ENCODE measurements around the gene RFXANK. TPM values are rescaled to one million over a fixed set of nuclear protein-coding genes. Genes with fewer than 3 reads are reported as not detected.
A peak's percentile ranks its signal among the peaks of the same experiment; 100 is the strongest.

The RFXANK gene
- total RNA-seq, 2 experiments from 2014 or later, result 100 to 102 TPM

- DNase-seq, result no peak
- CTCF ChIA-PET, result interaction anchor here (0.8 to 3.9 kb wide), 3 partner anchors 8 to 74 kb away, joined by 3 to 23 read pairs (median 4); no protein-coding TSS in a partner anchor
- no peaks in the 10 kb centered on the region for H3K4me1 Mint-ChIP-seq
Observed at GRCh38 chr19:19155495-19156219, 36.4 kb upstream of the RFXANK start.

GRCh38 chr19:19157808-19158207 lies 34.2 kb upstream of the RFXANK start:
- Mint-ChIP-seq H3K27ac (no peak overlapping the region), H3K27me3 (no peaks in the 10 kb centered on the region), H3K36me3 (ENCODE audit: low read depth) (peaks cover 3% of the 10 kb centered on the region), H3K4me3 (no peak overlapping the region), H3K9me3 (no peaks in the 10 kb centered on the region), H3K4me1 (no peaks in the 10 kb centered on the region)
- CTCF ChIA-PET, result interaction anchor here (1.2 to 3.9 kb wide), 2 partner anchors 10 to 28 kb away, joined by 3 to 23 read pairs; no protein-coding TSS in a partner anchor
- DNase-seq, result no peak
- POLR2A ChIA-PET, result interaction anchor here (2.1 kb wide), 1 partner anchor 12 kb away, joined by 6 read pairs; the partner anchor contains the start of gene MEF2B

More at GRCh38 chr19:19155495-19156219, 36.4 kb upstream of the RFXANK start:
- H3K9me3 Mint-ChIP-seq, result no peaks in the 10 kb centered on the region
- no peak overlapping the region for H3K27ac Mint-ChIP-seq
- no peaks in the 10 kb centered on the region for H3K27me3 Mint-ChIP-seq
- H3K4me3 Mint-ChIP-seq, result no peak overlapping the region
- POLR2A ChIA-PET, result interaction anchor here (1.1 kb wide), 1 partner anchor 14 kb away, joined by 6 read pairs; the partner anchor contains the start of gene MEF2B
- H3K36me3 Mint-ChIP-seq (ENCODE audit: low read depth), result peaks cover 3% of the 10 kb centered on the region

GRCh38 chr19:19159534-19159933 lies 32.5 kb upstream of the RFXANK start:
- H3K4me1 Mint-ChIP-seq, result no peaks in the 10 kb centered on the region
- no peaks in the 10 kb centered on the region for H3K27me3 Mint-ChIP-seq
- no peak overlapping the region for H3K27ac Mint-ChIP-seq
- POLR2A ChIA-PET, result no interaction called here
- CTCF ChIA-PET, result interaction anchor here (1.6 to 3.9 kb wide), 2 partner anchors 12 to 15 kb away, joined by 6 to 23 read pairs; no protein-coding TSS in a partner anchor
- H3K9me3 Mint-ChIP-seq, result no peaks in the 10 kb centered on the region
- DNase-seq, result no peak
- no peak overlapping the region for H3K4me3 Mint-ChIP-seq
- H3K36me3 Mint-ChIP-seq (ENCODE audit: low read depth), result peaks cover 3% of the 10 kb centered on the region

GRCh38 chr19:19160461-19161035 lies 31.5 kb upstream of the RFXANK start:
- POLR2A ChIA-PET, result interaction anchor here (1.0 kb wide), 1 partner anchor 10 kb away, joined by 4 read pairs; the partner anchor contains the start of gene MEF2B
- no peaks in the 10 kb centered on the region for H3K4me1 Mint-ChIP-seq
- H3K4me3 Mint-ChIP-seq, result no peak overlapping the region
- CTCF ChIA-PET, result interaction anchor here (1.6 to 1.7 kb wide), 2 partner anchors 14 kb away, joined by 5 to 6 read pairs; no protein-coding TSS in a partner anchor
- H3K36me3 Mint-ChIP-seq (ENCODE audit: low read depth), result peaks cover 3% of the 10 kb centered on the region
- DNase-seq, result no peak
- no peaks in the 10 kb centered on the region for H3K27me3 Mint-ChIP-seq
- no peaks in the 10 kb centered on the region for H3K9me3 Mint-ChIP-seq
- H3K27ac Mint-ChIP-seq, result no peak overlapping the region

- POLR2A ChIA-PET, result no interaction called here
- CTCF ChIA-PET, result interaction anchor here (1.7 kb wide), 1 partner anchor 16 kb away, joined by 5 read pairs; no protein-coding TSS in a partner anchor
Observed at GRCh38 chr19:19162495-19162894, 29.6 kb upstream of the RFXANK start.

GRCh38 chr19:19165396-19165795 lies 26.7 kb upstream of the RFXANK start:
- POLR2A ChIA-PET, result no interaction called here
- Mint-ChIP-seq H3K36me3 (ENCODE audit: low read depth) (no peaks in the 10 kb centered on the region), H3K9me3 (no peaks in the 10 kb centered on the region), H3K27ac (no peak overlapping the region), H3K27me3 (no peaks in the 10 kb centered on the region), H3K4me3 (no peak overlapping the region), H3K4me1 (peaks cover 6% of the 10 kb centered on the region)
- no peak for DNase-seq
- CTCF ChIA-PET, result interaction anchor here (0.9 kb wide), 1 partner anchor 9 kb away, joined by 3 read pairs; no protein-coding TSS in a partner anchor

More at GRCh38 chr19:19162495-19162894, 29.6 kb upstream of the RFXANK start:
- DNase-seq, result no peak
- Mint-ChIP-seq H3K27me3 (no peaks in the 10 kb centered on the region), H3K9me3 (no peaks in the 10 kb centered on the region), H3K4me1 (no peaks in the 10 kb centered on the region), H3K36me3 (ENCODE audit: low read depth) (no peaks in the 10 kb centered on the region), H3K4me3 (no peak overlapping the region), H3K27ac (no peak overlapping the region)

GRCh38 chr19:19167612-19168011 lies 24.4 kb upstream of the RFXANK start:
- H3K27me3 Mint-ChIP-seq, result peaks cover 3% of the 10 kb centered on the region

GRCh38 chr19:19169236-19170052 lies 22.6 kb upstream of the RFXANK start:
- Mint-ChIP-seq H3K4me1 (peaks cover 13% of the 10 kb centered on the region), H3K36me3 (ENCODE audit: low read depth) (no peaks in the 10 kb centered on the region), H3K9me3 (no peaks in the 10 kb centered on the region), H3K27me3 (peaks cover 3% of the 10 kb centered on the region), H3K4me3 (no peak overlapping the region), H3K27ac (no peak overlapping the region)
- POLR2A ChIA-PET, result interaction anchor here (1.0 to 2.1 kb wide), 3 partner anchors 9 to 14 kb away, joined by 4 to 6 read pairs (median 6); no protein-coding TSS in a partner anchor
- CTCF ChIA-PET, result interaction anchor here (0.6 kb wide), 1 partner anchor 15 kb away, joined by 3 read pairs; no protein-coding TSS in a partner anchor
- no peak for DNase-seq

More at GRCh38 chr19:19167612-19168011, 24.4 kb upstream of the RFXANK start:
- CTCF ChIA-PET, result interaction anchor here (1.1 kb wide), 1 partner anchor 9 kb away, joined by 3 read pairs; no protein-coding TSS in a partner anchor
- Mint-ChIP-seq H3K4me1 (peaks cover 13% of the 10 kb centered on the region), H3K36me3 (ENCODE audit: low read depth) (no peaks in the 10 kb centered on the region), H3K9me3 (no peaks in the 10 kb centered on the region), H3K4me3 (no peak overlapping the region), H3K27ac (no peak overlapping the region)
- DNase-seq, result no peak
- POLR2A ChIA-PET, result no interaction called here

GRCh38 chr19:19170053-19170872 lies 21.8 kb upstream of the RFXANK start, which contains the start of gene MEF2B:
MEF2B (minus strand) TSS chr19:19170263; CDS start chr19:19150735, 19,528 bp downstream.
- no peak within 1 kb of the TSS for H3K4me3 Mint-ChIP-seq
- peak; percentile 78 for DNase-seq
- H3K36me3 Mint-ChIP-seq (ENCODE audit: low read depth), result no peaks in the 10 kb centered on the region
- H3K4me1 Mint-ChIP-seq, result peaks cover 13% of the 10 kb centered on the region
- no peaks in the 10 kb centered on the region for H3K9me3 Mint-ChIP-seq
- ChIA-PET POLR2A (interaction anchor here (1.0 to 2.1 kb wide), 3 partner anchors 10 to 14 kb away, joined by 4 to 6 read pairs (median 6); no protein-coding TSS in a partner anchor), CTCF (interaction anchor here (0.6 kb wide), 1 partner anchor 14 kb away, joined by 3 read pairs; no protein-coding TSS in a partner anchor)
- H3K27ac Mint-ChIP-seq, result no peak within 1 kb of the TSS
- peaks cover 3% of the 10 kb centered on the region for H3K27me3 Mint-ChIP-seq

- Mint-ChIP-seq H3K36me3 (ENCODE audit: low read depth) (no peaks in the 10 kb centered on the region), H3K4me1 (peaks cover 13% of the 10 kb centered on the region), H3K27ac (no peak overlapping the region), H3K9me3 (no peaks in the 10 kb centered on the region), H3K27me3 (peaks cover 3% of the 10 kb centered on the region), H3K4me3 (no peak overlapping the region)
- ChIA-PET CTCF (no interaction called here), POLR2A (interaction anchor here (1.1 to 2.1 kb wide), 2 partner anchors 13 to 15 kb away, joined by 6 read pairs; no protein-coding TSS in a partner anchor)
- no peak for DNase-seq
Observed at GRCh38 chr19:19170873-19171672, 21.0 kb upstream of the RFXANK start.
